Kidney (tissue), 14 donors: ENCODE results near the gene EPHA5. TPM values are rescaled to one million over a fixed set of nuclear protein-coding genes. Genes with fewer than 3 reads are reported as not detected.

Source experiments
- DNase-seq, 5 donors: peaks; one replicate each; pipeline ENCODE4 v3.0.0-alpha.2; 2013 to 2020
- FAIRE-seq: peaks from 2 replicates; lab custom pipeline; 2012; peaks lifted over from hg19 to GRCh38; lab: Jason Lieb, UNC
- H3K27ac ChIP-seq, 2 donors: one replicate each; pipeline ENCODE4 v1.7.0; 2013; ENCODE audit warnings: low read depth in 2 of 2, low read length in 2 of 2, inconsistent platforms in 1 of 2
- H3K27me3 ChIP-seq: one replicate; pipeline ENCODE4 v1.7.1; 2013; ENCODE audit warnings: low read length, inconsistent platforms; ENCODE audit not compliant: control insufficient read depth, insufficient read depth
- H3K36me3 ChIP-seq, 3 donors: one replicate each; pipeline versions ENCODE4 v1.7.0 to v1.7.1; 2013; ENCODE audit warnings: low read length in 3 of 3, control low read depth in 1 of 3, inconsistent platforms in 1 of 3; ENCODE audit not compliant: insufficient read depth in 3 of 3, control insufficient read depth in 2 of 3
- H3K4me1 ChIP-seq, 3 donors: one replicate each; pipeline versions ENCODE4 v1.7.0 to v1.7.1; 2013; ENCODE audit warnings: low read length in 3 of 3, inconsistent platforms in 1 of 3, low read depth in 1 of 3; ENCODE audit not compliant: control insufficient read depth in 2 of 3, insufficient read depth in 2 of 3
- H3K4me3 ChIP-seq, 3 donors: one replicate each; pipeline versions ENCODE4 v1.7.0 to v1.8.1; 2013; ENCODE audit warnings: low read length in 3 of 3, control low read depth in 1 of 3, inconsistent platforms in 1 of 3
- H3K9ac ChIP-seq, 3 donors: one replicate each; pipeline versions ENCODE4 v1.7.0 to v1.7.1; 2013; ENCODE audit warnings: low read length in 3 of 3, control low read depth in 1 of 3, inconsistent platforms in 1 of 3
- H3K9me3 ChIP-seq, 3 donors: one replicate each; pipeline versions ENCODE4 v1.7.0 to v1.7.1; 2013; ENCODE audit warnings: low read length in 3 of 3, control low read depth in 1 of 3, inconsistent platforms in 1 of 3; ENCODE audit not compliant: control insufficient read depth in 2 of 3, insufficient read depth in 1 of 3
- intact Hi-C: fragments of 100-400 bp; cut with DNase I; formaldehyde crosslinking; loops from one replicate; pipeline ENCODE4 v1.11.1; 2022
- polyA plus RNA-seq: library from polyadenylated mRNA; stranded (reverse); fragments of 350-450 nt; fragmentation: Illumina TruSeq; extraction: RNeasy Lipid Tissue Mini Kit (QIAGEN cat#74804); gene quantifications from one replicate; pipeline ENCODE4 v1.2.3, GENCODE V29; 2014; ENCODE audit warnings: low read depth, low replicate concordance; ENCODE audit not compliant: insufficient read depth
- total RNA-seq: library from RNA; stranded (reverse); fragmentation: NEBNext Ultra II Directional; extraction: Animal tissue kit (Norgen Biotek cat#: 25700); gene quantifications from one replicate; pipeline ENCODE4 v1.2.1, GENCODE V29; 2021
- TF ChIP-seq, protein P1 (sequence below): IDR thresholded peaks from 3 replicates; pipeline ENCODE4 v1.5.1; 2012; ENCODE audit warnings: mild to moderate bottlenecking, moderate library complexity, borderline replicate concordance; ENCODE audit not compliant: insufficient read depth; ENCODE audit errors: extremely low read depth
- donor health status: control.
- donor health status: control.
- donor health status: control.
- donor health status: control.
- donor health status: control.
- donor health status: DM: yes; HTN: yes; CAD: no.
- donor health status: Normal renal cell carcinoma (clear cell type).

EPHA5 gene
- total and polyA plus RNA-seq, 2 donors from 2014 or later: 0.22 TPM; not detected in 1

DNA sequence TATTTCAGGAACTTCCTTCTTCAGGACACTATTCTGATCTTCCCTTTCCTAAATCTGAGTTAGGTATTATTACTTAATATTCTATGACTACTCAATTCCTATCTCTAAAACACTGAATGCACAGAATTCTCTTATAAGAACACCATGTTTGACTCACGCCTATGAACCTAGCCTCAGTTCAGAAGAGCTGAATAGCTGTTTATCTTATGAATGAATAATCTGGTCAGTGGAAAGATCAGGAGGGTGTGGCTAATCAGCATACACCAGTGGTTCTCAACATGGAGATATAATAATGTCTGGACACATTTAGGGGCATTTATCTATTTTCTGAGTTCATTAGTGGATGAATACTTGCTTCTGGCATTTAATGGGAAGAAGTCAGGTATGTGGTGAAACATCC, 24.2 kb downstream of the EPHA5 start:
- TF ChIP-seq, protein P1, sequence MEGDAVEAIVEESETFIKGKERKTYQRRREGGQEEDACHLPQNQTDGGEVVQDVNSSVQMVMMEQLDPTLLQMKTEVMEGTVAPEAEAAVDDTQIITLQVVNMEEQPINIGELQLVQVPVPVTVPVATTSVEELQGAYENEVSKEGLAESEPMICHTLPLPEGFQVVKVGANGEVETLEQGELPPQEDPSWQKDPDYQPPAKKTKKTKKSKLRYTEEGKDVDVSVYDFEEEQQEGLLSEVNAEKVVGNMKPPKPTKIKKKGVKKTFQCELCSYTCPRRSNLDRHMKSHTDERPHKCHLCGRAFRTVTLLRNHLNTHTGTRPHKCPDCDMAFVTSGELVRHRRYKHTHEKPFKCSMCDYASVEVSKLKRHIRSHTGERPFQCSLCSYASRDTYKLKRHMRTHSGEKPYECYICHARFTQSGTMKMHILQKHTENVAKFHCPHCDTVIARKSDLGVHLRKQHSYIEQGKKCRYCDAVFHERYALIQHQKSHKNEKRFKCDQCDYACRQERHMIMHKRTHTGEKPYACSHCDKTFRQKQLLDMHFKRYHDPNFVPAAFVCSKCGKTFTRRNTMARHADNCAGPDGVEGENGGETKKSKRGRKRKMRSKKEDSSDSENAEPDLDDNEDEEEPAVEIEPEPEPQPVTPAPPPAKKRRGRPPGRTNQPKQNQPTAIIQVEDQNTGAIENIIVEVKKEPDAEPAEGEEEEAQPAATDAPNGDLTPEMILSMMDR: no peak
- no peaks in the 10 kb centered on the region for H3K27me3 ChIP-seq
- no peaks in the 10 kb centered on the region for H3K4me1 ChIP-seq
- no peaks in the 10 kb centered on the region for H3K9me3 ChIP-seq
- no peak for FAIRE-seq
- no peak for DNase-seq
- intact Hi-C loops: no loop called here
- H3K36me3 ChIP-seq: no peaks in the 10 kb centered on the region
- no peak overlapping the region for H3K4me3 ChIP-seq
- no peak overlapping the region for H3K27ac ChIP-seq
- H3K9ac ChIP-seq: no peak overlapping the region

DNA sequence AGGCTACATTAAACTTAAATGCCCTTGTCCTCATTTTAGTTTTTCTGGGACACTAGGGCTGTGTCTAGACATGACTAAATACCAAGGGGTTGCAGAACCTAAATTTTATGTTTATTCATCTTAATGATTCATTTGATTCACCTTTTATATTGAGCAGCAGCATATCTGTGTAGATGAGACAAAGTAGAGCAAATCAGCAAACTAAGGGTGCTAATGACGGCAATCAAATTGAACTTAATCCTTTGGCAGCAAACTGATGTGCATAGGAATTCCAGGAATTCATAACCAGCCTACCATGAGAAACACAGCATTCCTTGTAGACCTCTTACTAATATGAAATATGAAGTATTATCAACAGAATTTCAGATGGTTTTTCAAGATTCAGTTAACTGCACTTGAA, 25.1 kb downstream of the EPHA5 start:
- Histone ChIP-seq H3K27me3 (no peaks in the 10 kb centered on the region), H3K36me3 (no peaks in the 10 kb centered on the region), H3K4me1 (no peaks in the 10 kb centered on the region), H3K9me3 (no peaks in the 10 kb centered on the region), H3K27ac (no peak overlapping the region), H3K9ac (no peak overlapping the region), H3K4me3 (no peak overlapping the region)
- TF ChIP-seq, protein P1: no peak
- intact Hi-C loops: no loop called here
- FAIRE-seq: no peak
- DNase-seq: no peak

DNA sequence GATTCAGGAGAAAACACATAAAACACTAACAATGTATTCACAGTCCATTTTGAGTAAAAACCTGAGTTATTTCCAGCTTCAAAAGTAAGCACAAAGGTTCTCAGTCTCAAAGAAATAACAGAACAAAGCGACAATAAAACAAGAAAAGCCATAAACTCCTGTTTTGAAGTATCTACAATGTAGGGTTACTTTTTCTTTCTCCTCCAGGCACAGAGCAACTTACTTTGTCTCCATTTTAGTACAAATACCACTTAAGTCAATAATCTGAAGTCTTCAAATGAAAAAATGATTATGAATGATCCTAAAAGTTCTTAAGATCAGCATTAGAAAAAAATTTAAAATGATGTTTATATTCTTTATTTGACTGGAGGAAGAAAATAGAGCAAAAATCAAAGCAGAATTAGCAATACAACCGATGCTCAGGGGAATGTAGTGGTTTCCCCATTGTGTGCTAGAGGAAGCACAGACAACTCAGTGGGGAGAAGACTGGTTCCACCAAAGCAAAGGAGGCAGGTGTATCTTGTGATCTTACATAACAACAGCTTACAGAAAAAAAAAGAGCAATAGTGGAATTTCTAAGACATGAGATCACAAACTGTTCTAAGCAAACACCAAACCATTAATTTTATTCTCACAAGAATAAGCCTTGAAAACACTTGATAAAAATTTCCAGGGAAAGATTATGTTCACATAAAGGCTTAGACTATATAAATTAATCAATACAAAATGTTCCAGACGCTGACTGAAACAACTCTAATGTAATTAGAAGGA, 35.1 kb downstream of the EPHA5 start:
- TF ChIP-seq, protein P1: no peak
- FAIRE-seq (no peak), DNase-seq (no peak)
- Histone ChIP-seq H3K27me3 (no peaks in the 10 kb centered on the region), H3K27ac (no peak overlapping the region), H3K4me3 (no peak overlapping the region), H3K4me1 (no peaks in the 10 kb centered on the region), H3K9ac (no peak overlapping the region), H3K9me3 (no peaks in the 10 kb centered on the region), H3K36me3 (no peaks in the 10 kb centered on the region)
- intact Hi-C loops: no loop called here
